Stimulated activated CD8-positive, alpha-beta memory T cell treated with anti-CD3 and anti-CD28 coated beads, Interleukin-15, amount 100 ng/mL, for 1 hour (primary cell): Measurements from ENCODE around the gene MAPK9.

Source experiments
- DNase-seq: peaks from one replicate; pipeline ENCODE4 v3.0.0-alpha.2; 2020; ENCODE audit warnings: low read depth

MAPK9 gene

DNA sequence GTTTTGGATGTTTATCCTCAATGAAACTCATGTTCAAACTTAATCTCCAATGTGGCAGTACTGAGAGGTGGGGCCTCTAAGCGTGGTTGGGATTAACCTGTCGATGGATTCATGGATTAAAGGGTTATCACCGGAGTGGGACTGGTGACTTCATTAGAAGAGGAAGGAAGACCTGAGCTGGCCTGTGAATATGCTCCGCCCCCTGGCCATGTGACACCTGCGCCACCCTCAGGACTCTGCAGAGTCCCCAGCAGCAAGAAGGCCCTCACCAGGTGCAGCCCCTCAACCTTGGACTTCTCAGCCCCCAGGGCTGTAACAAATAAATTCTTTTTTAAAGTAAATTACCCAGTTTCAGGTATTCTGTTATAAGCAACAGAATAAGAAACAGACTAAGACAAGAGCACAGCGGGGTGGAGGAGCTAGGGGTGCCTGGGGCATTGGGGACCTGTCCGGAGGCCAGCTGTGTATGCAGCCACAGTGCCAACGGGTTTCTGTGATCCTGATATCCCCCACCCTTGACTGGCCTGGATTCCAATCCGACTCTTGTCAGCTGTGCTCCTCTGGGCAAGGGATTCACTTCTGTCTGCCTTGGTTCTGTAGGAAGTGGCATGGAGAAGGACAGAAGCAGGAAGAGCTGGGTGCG is 3.2 kb upstream of the MAPK9 start:
- DNase-seq, result no peak

- no peak for DNase-seq
These were observed 2.5 kb upstream of the MAPK9 start for GRCh38 chr5:180294411-180294810.

DNA sequence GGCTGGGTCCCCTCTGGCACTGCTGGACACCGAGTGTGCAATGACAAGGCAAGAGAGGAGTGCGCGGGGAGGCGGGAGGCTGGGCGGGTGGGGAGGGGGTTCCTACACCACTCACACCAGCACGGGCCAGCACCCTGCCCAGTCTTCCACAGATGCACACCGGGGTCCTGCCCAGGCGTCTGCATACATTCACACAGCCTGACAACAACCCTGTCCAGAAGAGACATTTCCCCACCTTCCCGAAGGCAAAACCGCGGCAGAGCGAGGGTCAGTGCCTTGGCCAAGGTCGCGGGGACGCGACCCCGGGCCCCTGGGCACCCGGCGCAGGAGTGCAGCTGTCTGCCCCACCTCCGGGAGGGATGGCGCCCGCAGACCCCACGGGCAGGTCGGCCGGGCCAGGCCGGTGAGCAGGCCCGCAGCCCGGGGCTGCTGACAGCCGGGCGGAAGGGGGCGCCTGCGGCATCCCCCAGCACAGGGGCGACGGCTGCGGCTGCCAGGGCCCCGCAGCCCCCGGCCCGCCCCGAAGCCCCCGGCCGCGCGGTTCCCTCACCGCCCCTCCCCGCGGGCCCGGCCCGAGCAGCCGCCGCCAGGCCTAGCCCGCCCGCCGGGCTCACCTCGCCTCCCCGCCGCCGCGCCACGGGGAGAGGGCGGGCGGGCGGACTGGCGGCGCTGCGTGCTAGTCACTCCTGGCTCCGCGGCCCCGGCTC is 496 bp downstream of the MAPK9 start:
- DNase-seq, result no peak

DNA sequence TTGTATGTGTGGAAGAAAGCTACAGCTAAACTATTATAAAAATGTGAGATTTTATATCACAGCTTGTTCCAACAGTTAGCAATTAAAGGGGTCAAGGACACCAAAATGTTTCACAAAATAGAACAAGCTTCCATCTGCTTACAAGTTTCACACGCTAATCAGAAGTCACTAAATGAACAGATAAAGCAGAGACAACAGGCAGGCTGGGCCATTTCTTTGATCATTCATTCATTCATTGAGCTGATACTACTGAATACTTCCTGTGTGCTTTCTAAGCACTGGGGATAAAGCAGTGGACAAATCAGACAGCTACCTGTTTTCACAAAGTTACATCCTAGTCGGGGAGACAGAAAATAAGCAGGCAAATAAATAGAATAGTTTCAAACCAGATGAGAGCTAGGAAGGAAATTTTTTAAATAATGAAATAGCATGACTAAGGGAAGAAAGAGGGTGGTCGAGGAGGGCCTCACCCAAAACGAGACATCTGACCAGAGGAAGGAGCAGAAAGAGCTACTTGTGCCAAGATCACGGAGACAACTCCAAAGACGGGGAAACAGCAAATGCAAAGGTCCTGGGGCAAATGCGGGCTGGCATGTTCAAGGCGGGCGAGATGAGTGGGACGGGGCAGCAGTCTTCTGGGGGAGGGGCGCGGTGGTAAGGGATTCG is 1.2 kb downstream of the MAPK9 start:
- no peak for DNase-seq

DNA sequence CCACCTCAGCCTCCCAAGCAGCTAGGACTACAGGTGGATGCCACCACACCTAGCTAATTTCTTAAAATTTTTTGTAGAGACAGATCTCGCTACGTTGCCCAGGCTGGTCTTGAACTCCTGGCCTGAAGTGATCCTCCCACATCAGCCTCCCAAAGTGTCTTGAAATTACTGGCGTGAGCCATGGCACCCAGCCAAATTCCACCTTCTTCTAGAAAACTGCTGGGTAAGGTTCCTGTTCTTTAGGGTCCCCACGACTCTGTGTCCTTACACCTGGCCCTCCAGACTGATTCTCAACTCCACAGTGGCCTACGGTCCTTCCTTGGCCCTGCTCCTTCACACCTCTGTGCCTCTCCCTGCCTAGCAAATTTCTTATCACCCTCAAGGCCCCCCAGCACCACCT is 1.9 kb downstream of the MAPK9 start:
- no peak for DNase-seq

DNA sequence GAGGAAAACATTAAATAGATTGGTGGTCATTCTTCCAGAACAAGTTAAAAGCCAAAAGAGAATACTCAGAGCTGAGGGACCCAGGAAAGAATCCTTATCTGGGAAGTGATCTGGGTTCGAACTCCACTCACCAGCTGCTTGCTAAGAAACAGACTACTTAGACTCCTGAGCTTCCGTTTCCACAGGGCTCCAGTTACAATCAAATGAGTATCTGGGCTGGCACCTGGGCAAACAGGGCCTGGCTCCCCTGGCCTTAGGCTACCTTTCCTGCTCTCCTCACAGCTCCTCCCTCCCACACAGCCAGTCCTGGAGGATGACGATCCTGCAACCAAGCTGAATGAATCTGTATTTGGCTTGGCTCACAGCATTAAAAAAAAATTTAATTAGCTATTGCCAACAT is 2.5 kb downstream of the MAPK9 start:
- no peak for DNase-seq

DNA sequence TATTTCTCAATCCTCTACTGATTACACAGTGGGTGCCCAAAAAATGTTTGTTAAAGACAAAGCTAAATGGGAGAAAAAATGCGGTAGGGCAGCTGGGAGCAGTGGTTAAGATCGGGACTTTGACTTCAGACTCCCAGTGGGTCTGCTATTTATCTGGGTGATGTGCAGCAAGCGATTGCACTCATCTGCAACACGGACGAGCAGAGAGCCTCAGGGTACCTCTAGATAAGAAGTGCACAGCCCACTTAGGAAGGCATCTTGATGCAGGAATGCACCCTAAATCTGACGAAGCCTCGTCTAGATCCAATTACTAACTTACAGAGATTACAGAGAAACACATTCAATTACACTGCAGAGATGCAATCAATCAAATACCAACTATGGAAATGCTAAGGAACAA is 4.0 kb downstream of the MAPK9 start:
- DNase-seq, result no peak

GRCh38 chr5:180287404-180287803 is 4.5 kb downstream of the MAPK9 start:
- no peak for DNase-seq

GRCh38 chr5:180284149-180284548 is 7.7 kb downstream of the MAPK9 start:
- DNase-seq, result no peak

DNA sequence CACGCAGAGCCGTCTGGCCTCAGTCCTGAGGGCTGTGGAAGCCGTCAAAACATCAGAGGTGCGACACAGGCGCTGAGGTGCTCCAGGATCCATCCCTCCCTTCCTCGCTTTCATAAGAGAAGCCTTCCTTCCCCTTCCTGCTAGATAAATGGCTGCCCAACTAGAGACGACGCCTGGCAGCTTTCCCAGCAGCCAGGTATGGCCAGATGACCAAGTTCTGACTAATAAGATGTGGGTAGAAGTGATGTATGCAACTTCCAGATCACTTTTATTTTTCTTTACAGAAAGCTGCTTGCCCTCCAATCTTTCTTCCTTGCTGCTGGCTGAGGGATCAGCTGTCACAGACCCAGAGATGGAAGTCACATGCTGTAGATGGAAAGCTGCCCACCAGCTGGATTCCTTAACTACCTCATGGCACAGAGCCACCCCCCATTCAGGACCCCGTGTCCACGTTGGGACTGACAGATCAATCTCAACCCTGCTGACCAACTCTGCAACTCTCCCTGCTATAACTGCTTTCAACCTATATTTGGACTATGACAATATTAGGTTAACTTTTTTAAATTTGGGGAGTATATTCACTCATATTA is 8.8 kb downstream of the MAPK9 start:
- DNase-seq, result no peak

DNA sequence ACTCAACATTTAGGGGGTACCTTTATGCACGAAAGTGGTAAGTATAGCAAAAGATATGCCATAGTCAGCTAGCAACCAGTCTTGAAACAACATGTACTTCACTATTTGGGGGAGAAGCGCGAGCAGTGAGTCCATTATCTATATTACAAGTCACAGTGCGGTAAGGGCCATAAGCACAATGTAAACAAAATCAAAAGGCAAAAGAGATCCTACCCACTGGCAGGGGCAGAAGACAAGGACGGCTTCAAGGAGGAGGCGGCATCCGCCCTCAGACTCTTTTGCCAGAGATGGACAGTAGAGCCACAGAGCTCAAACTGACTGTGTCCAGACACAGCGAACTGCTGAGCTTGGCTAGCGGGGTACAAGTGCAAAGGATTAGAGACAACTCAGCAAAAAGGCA is 9.6 kb downstream of the MAPK9 start:
- DNase-seq, result no peak

DNA sequence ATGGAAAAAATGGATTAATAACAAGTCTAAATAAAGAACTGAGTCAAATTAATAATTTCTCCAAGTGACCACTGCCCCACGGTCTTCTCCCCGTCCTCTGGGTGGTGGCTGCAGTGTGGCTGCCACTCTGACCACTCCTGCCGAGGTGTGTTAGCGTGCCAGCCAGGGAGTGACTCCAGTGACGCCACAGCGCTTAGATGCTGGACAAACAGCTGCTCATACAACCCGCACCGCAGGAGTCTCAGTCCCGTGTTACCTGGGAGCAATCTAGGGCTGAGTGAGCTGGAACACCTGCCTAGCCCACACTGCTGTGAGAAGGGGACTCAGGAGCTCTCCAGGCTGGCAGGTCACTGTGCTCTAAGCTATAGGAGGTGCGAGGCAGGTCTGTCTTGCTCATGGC is 10.2 kb downstream of the MAPK9 start:
- DNase-seq, result no peak

GRCh38 chr5:180274695-180275094 is 17.2 kb downstream of the MAPK9 start:
- DNase-seq, result no peak

DNA sequence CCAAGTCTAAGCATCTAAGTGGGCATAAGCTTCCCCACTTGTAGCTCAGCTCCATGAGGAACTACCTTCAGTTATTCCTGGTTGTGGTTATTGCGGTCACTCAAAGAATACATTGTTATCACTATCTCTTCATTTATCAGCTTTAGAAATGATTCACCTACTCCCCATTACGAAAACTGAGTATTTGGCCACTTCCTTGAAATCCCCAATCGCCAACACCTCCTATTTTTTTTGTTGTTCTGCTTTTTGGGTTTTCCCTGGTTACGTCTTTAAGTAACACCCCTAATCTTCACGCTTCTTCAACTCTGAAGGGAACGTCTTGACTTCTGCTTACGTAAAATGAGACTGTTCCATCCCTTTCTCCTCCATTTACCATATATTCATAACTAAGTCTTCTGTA is 20.7 kb downstream of the MAPK9 start:
- DNase-seq, result no peak

DNA sequence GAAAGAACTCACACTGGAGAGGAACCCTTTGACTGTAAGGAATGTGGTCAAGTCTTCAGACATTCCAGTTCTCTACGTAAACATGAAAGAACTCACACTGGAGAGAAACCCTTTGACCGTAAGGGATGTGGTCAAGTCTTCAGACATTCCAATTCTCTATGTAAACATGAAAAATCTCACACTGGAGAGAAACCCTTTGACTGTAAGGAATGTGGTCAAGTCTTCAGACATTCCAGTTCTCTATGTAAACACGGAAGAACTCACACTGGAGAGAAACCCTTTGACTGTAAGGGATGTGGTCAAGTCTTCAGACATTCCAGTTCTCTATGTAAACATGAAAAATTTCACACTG is 32.6 kb downstream of the MAPK9 start:
- no peak for DNase-seq

DNA sequence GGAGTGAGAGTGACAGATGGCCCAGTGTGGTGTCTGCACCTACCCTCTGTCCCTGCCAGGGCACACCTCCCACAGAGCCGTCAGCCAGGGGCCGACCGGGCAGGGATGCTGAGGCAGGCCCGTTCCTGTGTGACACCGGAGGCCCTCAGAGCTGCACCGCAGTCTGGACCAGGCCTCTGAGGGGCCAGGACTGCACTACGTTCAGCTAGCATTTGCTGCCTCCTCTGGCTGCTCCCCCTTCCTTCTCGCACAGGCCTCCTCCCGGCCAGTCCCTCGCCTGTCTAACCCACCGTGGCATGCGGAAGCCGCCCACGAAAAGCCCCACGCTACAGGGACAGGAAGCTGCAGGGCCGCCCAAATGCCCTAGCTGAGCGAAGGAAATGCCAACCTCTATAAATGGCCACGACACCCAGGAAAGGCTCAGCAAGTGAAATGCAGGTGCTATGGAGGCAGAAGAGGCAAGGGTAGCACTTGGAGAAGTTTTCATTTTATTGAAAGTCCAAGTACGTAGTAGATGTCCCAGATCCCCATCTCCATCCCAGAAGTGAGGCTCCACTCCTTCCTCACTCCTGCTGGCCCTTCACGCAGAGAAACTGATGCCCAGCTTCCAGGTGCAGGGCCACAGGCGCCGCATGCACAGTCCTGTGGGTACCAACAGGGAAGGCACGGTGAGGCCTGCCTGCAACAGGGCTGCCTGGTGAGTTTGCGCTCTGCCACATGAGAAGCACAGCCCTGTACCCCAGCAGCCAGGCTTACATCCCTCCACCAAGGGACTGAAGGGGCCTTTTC is 38.7 kb downstream of the MAPK9 start:
- no peak for DNase-seq

- DNase-seq, result no peak
These were observed 40.0 kb downstream of the MAPK9 start for GRCh38 chr5:180251887-180252286.

DNA sequence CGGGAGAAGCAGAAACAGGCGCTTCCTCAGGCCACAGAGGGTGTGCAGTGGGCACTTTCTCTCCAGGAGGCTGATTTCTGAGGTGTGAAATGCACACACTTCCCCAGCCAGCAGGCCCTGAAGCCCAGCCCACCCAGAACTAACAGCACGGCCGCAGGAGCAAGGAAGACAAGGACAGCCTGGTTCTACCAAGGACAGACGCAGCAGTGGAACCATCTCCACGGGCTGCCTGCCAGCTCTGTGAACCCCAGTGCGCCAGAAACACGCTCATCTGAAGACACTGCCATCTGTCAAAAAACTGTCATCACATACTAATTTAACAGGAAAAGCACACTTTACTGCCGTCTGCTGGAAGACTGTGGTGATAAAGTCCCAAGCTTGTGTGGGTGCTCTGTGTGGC is 40.7 kb downstream of the MAPK9 start:
- no peak for DNase-seq

DNA sequence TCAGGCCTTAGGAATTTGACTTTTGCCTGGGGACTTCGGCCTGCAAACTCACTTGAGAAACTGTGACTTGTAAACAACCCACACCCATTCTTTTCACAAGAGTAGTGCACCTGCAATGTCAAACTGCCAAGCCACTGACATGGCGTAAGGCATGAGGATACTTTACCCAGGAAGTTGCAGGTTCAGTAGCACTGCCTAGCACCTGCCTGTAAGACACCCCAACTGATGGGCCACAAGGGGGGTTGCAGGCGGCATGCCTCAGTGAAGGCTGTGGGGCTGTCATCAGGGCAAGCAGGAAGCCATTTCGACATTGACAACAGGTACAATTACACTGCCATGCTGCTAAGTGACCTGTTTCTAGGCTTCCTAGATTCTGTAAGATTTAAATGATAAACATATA is 41.6 kb downstream of the MAPK9 start:
- no peak for DNase-seq

GRCh38 chr5:180241600-180241999 is 50.3 kb downstream of the MAPK9 start:
- no peak for DNase-seq

DNA sequence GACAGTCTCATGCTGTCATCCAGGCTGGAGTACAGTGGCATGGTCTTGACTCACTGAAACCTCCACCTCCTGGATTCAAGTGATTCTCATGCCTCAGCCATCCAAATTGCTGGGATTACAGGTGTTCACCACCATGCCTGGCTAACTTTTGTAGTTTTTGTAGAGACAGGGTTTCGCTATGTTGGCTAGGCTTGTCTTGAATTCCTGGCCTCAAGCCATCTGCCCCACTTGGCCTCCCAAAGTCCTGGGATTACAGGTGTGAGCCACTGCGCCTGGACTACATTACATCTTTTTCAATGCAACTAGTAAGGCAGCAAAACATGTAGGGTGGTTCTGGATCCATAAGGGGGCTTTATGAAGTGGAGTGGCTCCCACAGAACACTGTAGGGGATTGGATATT is 53.3 kb downstream of the MAPK9 start:
- no peak for DNase-seq

- DNase-seq, result no peak
These were observed 56.0 kb downstream of the MAPK9 start for GRCh38 chr5:180235846-180236245.

DNA sequence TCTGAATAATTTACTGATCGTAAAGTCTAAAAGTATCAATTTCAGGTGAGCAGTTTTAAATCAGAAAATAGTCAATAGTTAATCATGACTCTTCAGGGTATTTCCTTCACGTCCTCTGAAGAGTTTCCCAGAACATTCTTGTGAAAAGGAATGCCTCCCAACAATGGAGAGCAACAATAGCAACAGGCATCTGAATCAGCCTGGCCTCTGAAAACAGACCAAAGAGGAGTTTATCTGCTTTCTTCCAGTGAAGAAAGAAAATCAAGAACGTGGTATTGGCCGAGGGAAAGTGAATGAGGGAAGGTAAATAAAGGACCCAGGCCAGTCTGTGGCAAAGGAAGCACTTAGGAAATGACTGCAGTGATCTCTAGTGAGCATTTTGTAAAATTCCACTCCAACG is 56.8 kb downstream of the MAPK9 start:
- DNase-seq, result no peak
